ENCODE measurements around the gene GPBP1L1.

DNA sequence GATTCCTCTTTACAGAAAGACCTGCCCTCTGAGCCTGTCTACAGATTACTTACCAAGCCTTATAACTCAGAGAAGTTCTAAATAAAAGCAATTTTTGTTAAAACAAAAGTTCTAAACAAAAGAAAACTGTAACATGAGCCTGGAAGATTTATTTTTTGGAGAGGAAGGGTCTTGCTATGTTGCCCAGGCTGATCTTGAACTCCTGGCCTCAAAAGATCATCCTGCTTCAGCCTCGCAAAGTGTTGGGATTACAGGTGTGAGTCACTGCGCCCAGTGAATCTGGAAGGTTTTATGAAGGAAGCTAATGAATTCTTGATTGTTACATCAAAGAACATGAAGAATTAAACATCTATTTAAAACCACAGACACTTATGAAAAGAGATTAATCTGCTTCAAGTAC is 27.1 kb downstream of the GPBP1L1 start:
- TF ChIP-seq, protein P1, sequence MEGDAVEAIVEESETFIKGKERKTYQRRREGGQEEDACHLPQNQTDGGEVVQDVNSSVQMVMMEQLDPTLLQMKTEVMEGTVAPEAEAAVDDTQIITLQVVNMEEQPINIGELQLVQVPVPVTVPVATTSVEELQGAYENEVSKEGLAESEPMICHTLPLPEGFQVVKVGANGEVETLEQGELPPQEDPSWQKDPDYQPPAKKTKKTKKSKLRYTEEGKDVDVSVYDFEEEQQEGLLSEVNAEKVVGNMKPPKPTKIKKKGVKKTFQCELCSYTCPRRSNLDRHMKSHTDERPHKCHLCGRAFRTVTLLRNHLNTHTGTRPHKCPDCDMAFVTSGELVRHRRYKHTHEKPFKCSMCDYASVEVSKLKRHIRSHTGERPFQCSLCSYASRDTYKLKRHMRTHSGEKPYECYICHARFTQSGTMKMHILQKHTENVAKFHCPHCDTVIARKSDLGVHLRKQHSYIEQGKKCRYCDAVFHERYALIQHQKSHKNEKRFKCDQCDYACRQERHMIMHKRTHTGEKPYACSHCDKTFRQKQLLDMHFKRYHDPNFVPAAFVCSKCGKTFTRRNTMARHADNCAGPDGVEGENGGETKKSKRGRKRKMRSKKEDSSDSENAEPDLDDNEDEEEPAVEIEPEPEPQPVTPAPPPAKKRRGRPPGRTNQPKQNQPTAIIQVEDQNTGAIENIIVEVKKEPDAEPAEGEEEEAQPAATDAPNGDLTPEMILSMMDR (IDR thresholded peaks at IDR 0.05): no peak
- no peak for TF ChIP-seq POLR2A (IDR thresholded peaks at IDR 0.05)
